HPDE6-E6E7 (cell line): ENCODE results near the gene PTPRA.
"Not testable (repeated sequence)": the region's sequence is repeated elsewhere in the genome, so short reads cannot be mapped to it uniquely, and the experiment has no call there.

Experiments
- DNase-seq: peaks from one replicate; pipeline ENCODE4 v3.0.0; 2011; ENCODE audit warnings: missing footprints; ENCODE audit errors: extremely low spot score

Gene PTPRA

GRCh38 chr20:2873010-2873746 lies at the start of gene PTPRA:
PTPRA (plus strand) TSS chr20:2873481; CDS start chr20:2964278, 90,797 bp downstream.
- DNase-seq: peak; percentile 98

GRCh38 chr20:2825761-2826160 lies 47.5 kb upstream of the PTPRA start:
- no peak for DNase-seq

GRCh38 chr20:2826655-2827054 lies 46.6 kb upstream of the PTPRA start:
- DNase-seq: no peak

GRCh38 chr20:2829376-2829775 lies 43.9 kb upstream of the PTPRA start:
- no peak for DNase-seq

- DNase-seq: not testable (repeated sequence)
Measured at GRCh38 chr20:2831206-2831605, 42.1 kb upstream of the PTPRA start.

- no peak for DNase-seq
Measured at GRCh38 chr20:2833761-2834160, 39.5 kb upstream of the PTPRA start.

- DNase-seq: no peak
Measured at GRCh38 chr20:2834401-2835110, 38.7 kb upstream of the PTPRA start.

- no peak for DNase-seq
Measured at GRCh38 chr20:2835331-2835796, 37.9 kb upstream of the PTPRA start.

- DNase-seq: no peak
Measured at GRCh38 chr20:2836035-2836434, 37.2 kb upstream of the PTPRA start.

- no peak for DNase-seq
Measured at GRCh38 chr20:2837221-2837960, 35.9 kb upstream of the PTPRA start.

GRCh38 chr20:2838170-2838797 lies 35.0 kb upstream of the PTPRA start:
- DNase-seq: no peak

- DNase-seq: no peak
Measured at GRCh38 chr20:2838847-2839671, 34.2 kb upstream of the PTPRA start.

GRCh38 chr20:2839732-2840137 lies 33.5 kb upstream of the PTPRA start:
- DNase-seq: no peak

- peak; percentile 99 for DNase-seq
Measured at GRCh38 chr20:2840138-2840966, 32.9 kb upstream of the PTPRA start, which contains the start of the genes PCED1A and VPS16. PCED1A (minus strand) TSS chr20:2840655; CDS start chr20:2839912, 743 bp downstream. VPS16 (plus strand) TSS chr20:2840745; CDS start chr20:2840775, 30 bp downstream.

GRCh38 chr20:2840967-2841531 lies 32.2 kb upstream of the PTPRA start:
- DNase-seq: peak; percentile 61

- DNase-seq: no peak
Measured at GRCh38 chr20:2845607-2846006, 27.7 kb upstream of the PTPRA start.

GRCh38 chr20:2846698-2847097 lies 26.6 kb upstream of the PTPRA start:
- DNase-seq: no peak

- DNase-seq: no peak
Measured at GRCh38 chr20:2847802-2848201, 25.5 kb upstream of the PTPRA start.

GRCh38 chr20:2849529-2849928 lies 23.8 kb upstream of the PTPRA start:
- no peak for DNase-seq

- DNase-seq: no peak
Measured at GRCh38 chr20:2851086-2851485, 22.2 kb upstream of the PTPRA start.
